ENCODE data around the gene KIAA0232.
A peak's percentile ranks its signal among the peaks of the same experiment; 100 is the strongest.
"Not testable (repeated sequence)": the region's sequence is repeated elsewhere in the genome, so short reads cannot be mapped to it uniquely, and the experiment has no call there.

KIAA0232 gene

DNA sequence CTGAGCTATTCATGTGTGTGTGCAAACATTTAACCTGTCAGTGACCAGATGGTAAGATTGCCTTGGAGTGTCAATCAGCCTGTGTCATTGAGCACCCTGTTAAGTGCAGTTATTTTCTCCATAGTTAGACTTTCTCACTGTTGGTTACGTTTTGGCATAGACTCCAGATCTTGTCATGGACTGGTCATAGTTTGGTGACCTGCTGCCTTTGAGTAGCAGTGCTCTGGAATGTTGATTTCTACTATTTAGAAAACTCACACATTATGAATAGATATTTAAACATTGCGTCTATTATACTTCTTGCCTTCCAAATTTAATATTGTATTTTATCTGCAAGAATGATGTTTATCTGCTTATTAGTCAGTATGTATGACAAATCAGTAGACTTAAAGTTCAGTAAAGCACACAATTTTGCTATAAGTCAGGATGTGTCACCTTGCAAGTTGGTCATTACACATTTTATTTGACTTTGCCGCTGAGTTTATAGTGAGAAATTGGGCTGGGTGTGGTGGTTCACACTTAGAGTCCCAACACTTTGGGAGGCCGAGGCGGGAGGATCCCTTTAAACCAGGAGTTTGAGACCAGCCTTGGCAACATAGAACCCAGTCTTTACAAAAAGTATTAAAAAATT lies 42.4 kb downstream of the KIAA0232 start:
- H3K4me3 Mint-ChIP-seq: no peak overlapping the region
- H3K27ac Mint-ChIP-seq: peak overlapping the region; percentile 63
- no peak for DNase-seq
- H3K9me3 Mint-ChIP-seq: peaks cover 11% of the 10 kb centered on the region
- peaks cover 37% of the 10 kb centered on the region for H3K4me1 Mint-ChIP-seq (ENCODE audit: low read depth)
- peaks cover 65% of the 10 kb centered on the region for H3K36me3 Mint-ChIP-seq (ENCODE audit: low read depth)
- H3K27me3 Mint-ChIP-seq: no peaks in the 10 kb centered on the region

DNA sequence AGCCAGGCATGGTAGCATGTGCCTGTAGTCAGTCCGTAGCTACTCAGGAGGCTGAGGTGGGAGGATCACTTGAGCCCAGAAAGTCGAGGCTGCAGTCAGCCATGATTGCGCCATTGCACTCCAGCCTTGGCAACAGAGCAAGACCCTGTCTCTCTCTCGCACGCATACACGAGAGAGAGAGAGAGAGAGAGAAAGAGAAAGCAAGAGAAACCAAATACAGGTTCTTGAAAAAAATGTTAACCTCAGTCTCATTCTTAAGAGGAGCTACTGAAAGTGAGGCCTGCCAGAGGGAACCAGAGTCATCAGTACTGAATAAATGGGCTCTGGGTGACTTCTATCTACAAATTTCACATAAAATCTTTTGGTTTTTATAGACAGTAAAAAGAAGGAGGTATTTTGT lies 42.9 kb downstream of the KIAA0232 start:
- peaks cover 67% of the 10 kb centered on the region for H3K36me3 Mint-ChIP-seq (ENCODE audit: low read depth)
- DNase-seq: no peak
- no peak overlapping the region for H3K4me3 Mint-ChIP-seq
- H3K27ac Mint-ChIP-seq: peak overlapping the region; percentile 63
- peaks cover 39% of the 10 kb centered on the region for H3K4me1 Mint-ChIP-seq (ENCODE audit: low read depth)
- H3K9me3 Mint-ChIP-seq: peaks cover 6% of the 10 kb centered on the region
- H3K27me3 Mint-ChIP-seq: no peaks in the 10 kb centered on the region

DNA sequence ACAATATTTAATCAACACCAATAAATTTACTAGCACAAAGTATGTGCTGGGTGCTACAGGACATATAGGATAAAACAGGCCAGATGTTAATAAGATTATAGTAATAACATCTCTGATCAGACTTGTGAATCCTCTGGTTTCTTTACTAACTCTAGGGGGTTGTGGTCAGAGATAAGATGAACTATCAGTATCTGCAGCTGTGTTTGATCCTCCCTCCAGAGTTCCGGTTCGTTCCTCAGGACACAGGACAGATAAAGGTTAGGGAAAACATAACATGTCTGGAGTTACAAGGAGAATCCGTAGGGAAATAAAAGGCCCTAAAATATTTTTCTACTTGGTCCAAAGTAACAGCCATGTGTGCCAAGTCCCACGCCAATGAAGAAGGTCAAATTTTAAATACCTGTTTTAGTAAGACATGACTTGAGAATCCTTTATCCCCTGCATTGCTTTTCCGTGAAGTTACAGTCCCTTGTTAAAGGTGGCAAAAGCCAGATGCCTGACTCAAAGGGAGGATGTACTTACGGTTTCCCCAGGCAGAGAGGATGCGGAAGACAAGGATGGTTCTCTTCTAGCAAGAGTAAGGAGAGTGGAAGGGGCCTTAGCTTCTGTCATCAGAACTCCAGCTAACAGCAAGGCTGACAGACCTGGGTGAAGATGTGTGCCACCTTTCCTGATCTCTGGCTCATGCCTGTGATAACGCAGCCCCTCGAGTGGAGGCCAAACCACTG lies 44.4 kb downstream of the KIAA0232 start:
- no peak overlapping the region for H3K4me3 Mint-ChIP-seq
- no peaks in the 10 kb centered on the region for H3K27me3 Mint-ChIP-seq
- peaks cover 75% of the 10 kb centered on the region for H3K36me3 Mint-ChIP-seq (ENCODE audit: low read depth)
- peaks cover 39% of the 10 kb centered on the region for H3K4me1 Mint-ChIP-seq (ENCODE audit: low read depth)
- no peak overlapping the region for H3K27ac Mint-ChIP-seq
- peaks cover 4% of the 10 kb centered on the region for H3K9me3 Mint-ChIP-seq
- no peak for DNase-seq

DNA sequence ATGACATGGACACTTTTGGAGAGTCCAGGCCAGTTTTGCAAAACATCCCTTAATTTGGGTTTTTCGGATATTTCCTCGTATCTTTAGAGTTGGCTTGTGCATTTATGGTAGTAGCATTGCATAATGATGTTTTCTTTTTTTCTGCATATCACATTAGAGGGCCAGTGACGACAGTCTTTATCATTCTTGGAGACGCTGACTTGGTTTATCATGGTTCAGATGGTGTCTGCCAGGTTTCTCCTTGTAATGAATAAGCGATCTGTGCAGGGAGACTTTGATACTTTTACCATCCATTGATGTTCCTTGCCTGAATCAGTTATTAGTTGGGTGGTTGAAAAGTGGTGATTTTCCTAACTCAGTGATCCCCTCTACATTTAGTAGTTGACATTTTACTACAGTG lies 46.6 kb downstream of the KIAA0232 start:
- no peaks in the 10 kb centered on the region for H3K9me3 Mint-ChIP-seq
- H3K4me1 Mint-ChIP-seq (ENCODE audit: low read depth): peaks cover 37% of the 10 kb centered on the region
- no peak overlapping the region for H3K4me3 Mint-ChIP-seq
- H3K27ac Mint-ChIP-seq: no peak overlapping the region
- DNase-seq: no peak
- no peaks in the 10 kb centered on the region for H3K27me3 Mint-ChIP-seq
- peaks cover 93% of the 10 kb centered on the region for H3K36me3 Mint-ChIP-seq (ENCODE audit: low read depth)

DNA sequence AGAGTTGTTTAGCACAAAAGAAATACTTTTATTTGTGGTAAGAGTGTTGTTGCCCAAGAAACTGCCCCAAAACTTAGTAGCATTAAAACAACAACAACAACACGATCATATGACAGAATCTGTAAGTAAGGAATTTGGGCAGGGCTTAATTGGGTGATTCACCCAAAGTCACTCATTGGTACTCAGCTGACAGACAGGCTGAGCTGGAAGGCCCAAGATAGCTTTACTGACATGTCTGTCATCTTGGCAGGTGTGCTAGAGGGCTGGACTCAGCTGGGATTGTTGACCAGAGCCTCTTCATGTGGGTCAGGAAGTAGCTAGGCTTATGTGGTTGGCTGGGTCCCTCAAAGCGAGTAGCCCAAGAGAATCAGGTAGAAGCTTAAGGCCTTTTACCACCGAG lies 52.3 kb downstream of the KIAA0232 start:
- no peak overlapping the region for H3K27ac Mint-ChIP-seq
- no peak overlapping the region for H3K4me3 Mint-ChIP-seq
- no peak for DNase-seq
- no peaks in the 10 kb centered on the region for H3K27me3 Mint-ChIP-seq
- no peaks in the 10 kb centered on the region for H3K9me3 Mint-ChIP-seq
- peaks cover 75% of the 10 kb centered on the region for H3K36me3 Mint-ChIP-seq (ENCODE audit: low read depth)
- H3K4me1 Mint-ChIP-seq (ENCODE audit: low read depth): peaks cover 8% of the 10 kb centered on the region

DNA sequence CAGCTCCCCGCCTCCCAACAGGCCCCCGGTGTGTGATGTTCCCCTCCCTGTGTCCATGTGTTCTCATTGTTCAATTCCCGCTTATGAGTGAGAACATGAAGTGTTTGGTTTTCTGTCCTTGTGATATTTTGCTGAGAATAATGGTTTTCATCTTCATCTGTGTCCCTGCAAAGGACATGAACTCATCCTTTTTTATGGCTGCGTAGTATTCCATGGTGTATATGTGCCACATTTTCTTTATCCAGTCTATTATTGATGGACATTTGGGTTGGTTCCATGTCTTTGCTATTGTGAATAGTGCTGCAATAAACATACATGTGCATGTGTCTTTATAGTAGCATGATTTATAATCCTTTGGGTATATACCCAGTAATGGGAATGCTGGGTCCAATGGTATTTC lies 53.1 kb downstream of the KIAA0232 start:
- not testable (repeated sequence) for H3K9me3 Mint-ChIP-seq
- peaks cover 67% of the 10 kb centered on the region for H3K36me3 Mint-ChIP-seq (ENCODE audit: low read depth)

DNA sequence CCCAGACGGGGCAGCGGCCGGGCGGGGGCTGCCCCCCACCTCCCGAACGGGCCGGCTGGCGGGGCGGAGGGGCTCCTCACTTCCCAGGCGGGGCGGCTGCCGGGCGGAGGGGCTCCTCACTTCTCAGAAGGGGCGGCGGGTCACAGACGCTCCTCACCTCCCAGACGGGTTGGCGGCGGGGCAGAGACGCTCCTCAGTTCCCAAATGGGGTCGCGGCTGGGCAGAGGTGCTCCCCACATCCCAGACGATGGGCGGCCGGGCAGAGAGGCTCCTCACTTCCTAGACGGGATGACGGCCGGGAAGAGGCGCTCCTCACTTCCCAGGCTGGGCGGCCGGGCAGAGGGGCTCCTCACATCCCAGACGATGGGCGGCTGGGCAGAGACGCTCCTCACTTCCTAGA lies 54.6 kb downstream of the KIAA0232 start:
- Mint-ChIP-seq H3K4me1 (ENCODE audit: low read depth) (peaks cover 10% of the 10 kb centered on the region), H3K36me3 (ENCODE audit: low read depth) (peaks cover 68% of the 10 kb centered on the region)
- H3K9me3 Mint-ChIP-seq, H3K27ac Mint-ChIP-seq, DNase-seq, H3K4me3 Mint-ChIP-seq, H3K27me3 Mint-ChIP-seq: not testable (repeated sequence)

More for the DNA sequence above, 53.1 kb downstream of the KIAA0232 start:
- peaks cover 10% of the 10 kb centered on the region for H3K4me1 Mint-ChIP-seq (ENCODE audit: low read depth)
- not testable (repeated sequence) for H3K27ac Mint-ChIP-seq, DNase-seq, H3K4me3 Mint-ChIP-seq, H3K27me3 Mint-ChIP-seq

DNA sequence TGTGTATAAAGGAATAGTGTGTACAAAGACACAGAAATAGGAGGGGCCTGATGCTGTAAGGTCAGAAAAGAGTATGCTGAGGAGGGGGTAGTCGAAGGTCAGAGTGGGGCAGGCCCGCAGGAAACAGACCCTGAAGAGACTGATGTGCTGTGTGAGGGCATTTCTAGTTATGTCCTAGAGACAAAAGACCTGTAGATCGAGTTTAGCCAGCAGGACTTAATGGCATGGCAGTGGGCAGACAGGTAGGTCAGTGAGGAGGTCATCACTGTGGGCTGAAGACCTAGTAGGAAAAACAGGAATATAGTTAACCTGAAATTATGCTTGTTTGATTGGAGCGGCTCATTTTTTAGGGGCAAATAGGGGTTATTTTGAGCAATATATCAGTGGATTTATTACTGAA lies 57.1 kb downstream of the KIAA0232 start:
- Mint-ChIP-seq H3K27ac (no peak overlapping the region), H3K4me3 (no peak overlapping the region), H3K9me3 (no peaks in the 10 kb centered on the region), H3K27me3 (no peaks in the 10 kb centered on the region), H3K4me1 (ENCODE audit: low read depth) (peaks cover 9% of the 10 kb centered on the region), H3K36me3 (ENCODE audit: low read depth) (peaks cover 65% of the 10 kb centered on the region)
- no peak for DNase-seq

DNA sequence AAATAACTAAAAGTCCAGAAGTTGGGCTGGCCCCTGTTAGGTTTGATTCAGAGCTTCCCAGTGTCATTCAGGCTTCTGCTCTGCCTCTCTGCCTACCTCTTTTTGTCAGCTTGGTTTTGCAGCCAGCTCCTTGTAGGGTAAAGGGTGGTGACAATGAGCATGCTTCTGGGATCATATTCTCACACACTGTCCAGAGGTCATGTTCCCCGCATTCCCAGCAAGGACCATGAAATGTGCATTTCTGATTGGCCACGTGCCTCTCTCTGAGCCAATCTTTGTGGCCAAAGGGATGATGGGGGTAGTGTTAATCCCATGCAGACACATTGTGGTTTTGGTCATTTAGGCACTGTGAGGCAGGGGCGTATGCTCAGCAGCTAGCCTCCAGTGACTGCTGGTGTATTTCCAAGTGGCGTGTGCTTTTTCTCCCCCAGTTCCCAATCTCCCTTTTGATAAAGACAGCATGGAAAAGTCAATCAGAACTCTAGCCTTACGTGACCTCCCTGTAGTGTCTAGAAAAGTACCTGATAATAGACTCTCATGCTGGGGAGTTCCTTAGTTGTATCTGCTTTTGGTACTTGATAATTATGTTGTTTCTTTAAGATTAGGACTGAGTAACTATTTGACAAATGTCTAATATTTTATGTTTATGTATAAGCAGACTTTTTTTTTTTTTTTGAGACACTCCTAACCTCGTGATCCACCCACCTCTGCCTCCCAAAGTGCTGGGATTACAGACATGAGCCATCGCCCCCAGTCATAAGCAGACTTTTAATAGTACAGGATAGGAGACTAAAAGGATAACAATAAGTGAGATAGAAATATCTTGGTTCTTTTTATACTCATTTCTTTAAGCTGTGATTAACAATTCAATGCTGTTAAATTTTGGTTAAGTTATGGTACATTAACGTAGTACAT lies 57.8 kb downstream of the KIAA0232 start:
- peaks cover 65% of the 10 kb centered on the region for H3K36me3 Mint-ChIP-seq (ENCODE audit: low read depth)
- no peaks in the 10 kb centered on the region for H3K27me3 Mint-ChIP-seq
- H3K9me3 Mint-ChIP-seq: no peaks in the 10 kb centered on the region
- no peak overlapping the region for H3K4me3 Mint-ChIP-seq
- H3K27ac Mint-ChIP-seq: no peak overlapping the region
- H3K4me1 Mint-ChIP-seq (ENCODE audit: low read depth): peaks cover 9% of the 10 kb centered on the region
- no peak for DNase-seq

DNA sequence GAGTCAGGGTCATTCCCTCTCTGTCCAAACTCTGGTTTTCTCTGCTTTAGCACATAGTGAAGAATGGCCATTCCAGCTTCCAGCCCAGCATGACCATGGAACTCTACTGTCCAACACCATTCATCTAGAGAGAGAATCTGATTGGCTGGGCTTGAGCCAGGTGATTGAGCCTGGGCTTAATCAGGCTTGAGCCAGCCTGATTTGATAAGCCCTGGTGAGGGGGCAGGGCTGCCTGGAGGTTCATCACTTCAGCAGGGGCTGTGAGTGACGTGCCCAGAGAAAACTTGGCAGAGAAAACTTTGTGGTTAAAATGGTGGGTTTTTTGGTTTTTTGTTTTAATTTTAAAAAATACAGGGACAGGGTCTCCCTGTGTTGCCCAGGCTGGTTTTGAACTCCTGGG lies 62.5 kb downstream of the KIAA0232 start:
- no peaks in the 10 kb centered on the region for H3K9me3 Mint-ChIP-seq
- DNase-seq: no peak
- no peak overlapping the region for H3K4me3 Mint-ChIP-seq
- H3K4me1 Mint-ChIP-seq (ENCODE audit: low read depth): peaks cover 16% of the 10 kb centered on the region
- H3K36me3 Mint-ChIP-seq (ENCODE audit: low read depth): peaks cover 81% of the 10 kb centered on the region
- H3K27me3 Mint-ChIP-seq: no peaks in the 10 kb centered on the region
- H3K27ac Mint-ChIP-seq: no peak overlapping the region

DNA sequence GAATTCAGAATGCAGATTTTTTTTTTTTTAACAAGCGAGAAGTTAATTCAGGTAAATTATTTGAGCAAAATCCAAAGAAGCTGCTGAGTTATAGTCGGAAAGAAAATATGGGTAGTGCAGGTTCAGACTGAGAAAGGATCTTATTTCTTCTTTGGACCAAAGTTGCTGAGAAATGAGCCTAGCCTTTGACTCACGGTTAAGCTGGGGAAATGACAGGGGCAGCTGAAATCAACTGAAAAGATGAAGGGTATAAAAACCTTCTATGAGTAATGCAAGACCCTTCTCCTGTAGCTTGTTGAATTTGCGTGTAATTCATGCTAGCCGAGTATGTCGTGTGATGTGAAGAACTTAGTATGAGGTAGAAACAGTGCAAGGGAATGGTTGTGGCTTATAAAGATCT lies 63.0 kb downstream of the KIAA0232 start:
- Mint-ChIP-seq H3K36me3 (ENCODE audit: low read depth) (peaks cover 86% of the 10 kb centered on the region), H3K27me3 (no peaks in the 10 kb centered on the region), H3K4me1 (ENCODE audit: low read depth) (peaks cover 12% of the 10 kb centered on the region), H3K9me3 (no peaks in the 10 kb centered on the region), H3K4me3 (no peak overlapping the region), H3K27ac (no peak overlapping the region)
- no peak for DNase-seq

DNA sequence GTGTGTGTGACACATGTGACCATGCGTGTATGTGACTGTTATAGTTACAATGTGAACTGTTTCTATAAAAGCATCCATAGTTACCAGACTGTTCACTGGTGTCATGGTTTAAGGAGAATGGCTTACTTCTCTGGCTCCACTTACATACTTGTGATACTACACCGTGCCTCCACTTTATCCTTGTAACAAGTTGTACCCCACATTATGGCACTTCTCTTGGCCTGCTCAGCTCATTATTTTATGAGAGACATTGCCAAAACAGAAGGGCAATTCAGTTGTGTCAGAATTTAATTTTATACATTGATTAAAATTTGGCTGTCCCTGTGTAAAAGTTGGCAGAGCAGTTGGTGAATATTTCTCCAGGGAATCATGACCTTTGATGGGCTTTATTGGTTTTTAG lies 64.7 kb downstream of the KIAA0232 start:
- H3K9me3 Mint-ChIP-seq: no peaks in the 10 kb centered on the region
- no peak for DNase-seq
- H3K4me1 Mint-ChIP-seq (ENCODE audit: low read depth): peaks cover 12% of the 10 kb centered on the region
- H3K4me3 Mint-ChIP-seq: no peak overlapping the region
- H3K36me3 Mint-ChIP-seq (ENCODE audit: low read depth): peaks cover 87% of the 10 kb centered on the region
- H3K27ac Mint-ChIP-seq: no peak overlapping the region
- H3K27me3 Mint-ChIP-seq: no peaks in the 10 kb centered on the region

DNA sequence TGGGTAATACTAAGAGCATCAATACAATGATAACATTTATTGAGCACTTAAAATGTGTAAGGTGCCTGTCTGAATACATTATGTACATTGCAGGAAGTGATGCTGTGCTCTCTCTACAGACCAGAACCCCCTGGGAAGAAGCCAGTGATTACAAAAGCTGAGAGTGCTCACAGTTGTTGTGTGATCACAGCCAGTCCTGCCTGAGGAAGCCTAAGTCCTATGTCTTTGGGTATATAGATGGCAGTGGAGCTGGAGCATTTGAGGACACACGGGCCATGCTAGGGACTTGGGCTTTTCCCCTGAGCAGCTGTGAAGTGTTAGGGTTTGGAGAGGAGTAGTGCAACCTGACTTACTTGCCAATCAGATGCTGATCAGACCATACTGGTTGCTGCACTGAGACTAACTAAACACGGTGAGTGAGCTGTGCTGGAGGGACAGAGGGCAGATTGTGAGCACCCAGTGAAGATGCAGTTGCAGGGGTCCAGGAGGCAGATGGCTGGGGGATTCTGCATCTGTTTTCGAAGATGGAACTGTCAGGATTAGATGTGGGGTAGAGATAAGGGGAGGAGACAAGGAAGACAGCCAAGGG lies 66.3 kb downstream of the KIAA0232 start:
- H3K27me3 Mint-ChIP-seq: no peaks in the 10 kb centered on the region
- H3K4me1 Mint-ChIP-seq (ENCODE audit: low read depth): peaks cover 17% of the 10 kb centered on the region
- DNase-seq: no peak
- peaks cover 91% of the 10 kb centered on the region for H3K36me3 Mint-ChIP-seq (ENCODE audit: low read depth)
- peaks cover 5% of the 10 kb centered on the region for H3K9me3 Mint-ChIP-seq
- no peak overlapping the region for H3K4me3 Mint-ChIP-seq
- H3K27ac Mint-ChIP-seq: no peak overlapping the region

DNA sequence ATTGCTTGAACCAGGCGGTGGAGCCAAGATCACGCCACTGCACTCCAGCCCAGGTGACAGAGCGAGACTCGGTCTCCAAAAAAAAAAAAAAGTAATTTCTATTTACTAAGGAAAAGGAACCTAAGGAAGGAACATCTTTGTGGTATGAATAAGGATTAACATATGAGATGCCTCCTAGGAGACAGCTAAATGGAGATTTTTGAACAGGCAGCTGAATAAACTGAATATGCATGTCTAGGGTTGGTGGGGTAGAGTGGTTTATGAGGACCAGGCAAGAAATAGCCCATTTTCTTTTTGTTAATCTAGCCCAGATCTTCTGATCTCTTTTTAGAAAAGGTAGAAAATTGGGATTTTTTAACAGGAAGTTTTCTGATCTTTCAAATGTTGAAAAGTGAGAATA lies 67.2 kb downstream of the KIAA0232 start:
- no peak overlapping the region for H3K4me3 Mint-ChIP-seq
- peaks cover 88% of the 10 kb centered on the region for H3K36me3 Mint-ChIP-seq (ENCODE audit: low read depth)
- H3K27ac Mint-ChIP-seq: no peak overlapping the region

More for the DNA sequence above, 67.2 kb downstream of the KIAA0232 start:
- no peaks in the 10 kb centered on the region for H3K27me3 Mint-ChIP-seq
- DNase-seq: no peak
- peaks cover 5% of the 10 kb centered on the region for H3K9me3 Mint-ChIP-seq
- peaks cover 24% of the 10 kb centered on the region for H3K4me1 Mint-ChIP-seq (ENCODE audit: low read depth)
